Activated naive CD4-positive, alpha-beta T cell treated with anti-CD3 and anti-CD28 coated beads, Interleukin-2, amount 50 U/mL, for 16 hours (primary cell): ENCODE results near the gene WEE2.

Experiments used
- DNase-seq: peaks from one replicate; pipeline ENCODE4 v3.0.0-alpha.2; 2020

WEE2 gene

GRCh38 chr7:141691961-141692360 lies 16.2 kb upstream of the WEE2 start:
- DNase-seq = no peak

- DNase-seq = no peak
These were observed 15.1 kb upstream of the WEE2 start for GRCh38 chr7:141693082-141693481.

DNA sequence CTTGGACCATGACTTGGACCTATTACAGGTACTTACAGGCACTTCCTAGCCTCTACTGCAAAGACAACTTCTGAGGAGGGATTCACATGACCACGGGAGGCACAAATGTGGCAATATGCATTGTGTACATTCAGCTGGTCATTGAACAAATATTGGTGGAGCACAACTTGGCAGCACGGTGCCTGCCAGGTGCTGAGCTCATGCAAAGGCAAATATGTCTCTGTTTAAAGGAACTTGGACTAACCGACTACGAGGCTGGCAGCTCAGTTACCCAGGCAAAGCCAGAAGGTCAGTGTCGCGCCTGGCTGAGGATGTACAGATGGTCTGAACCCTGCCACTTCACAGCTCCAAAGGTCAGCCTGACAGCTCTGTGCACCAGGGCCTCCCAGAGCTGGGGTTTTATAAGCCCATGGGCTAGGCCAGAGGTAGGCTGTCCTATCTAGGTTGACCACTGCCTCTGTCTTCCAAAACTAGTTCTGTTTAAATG lies 12.3 kb upstream of the WEE2 start:
- no peak for DNase-seq

DNA sequence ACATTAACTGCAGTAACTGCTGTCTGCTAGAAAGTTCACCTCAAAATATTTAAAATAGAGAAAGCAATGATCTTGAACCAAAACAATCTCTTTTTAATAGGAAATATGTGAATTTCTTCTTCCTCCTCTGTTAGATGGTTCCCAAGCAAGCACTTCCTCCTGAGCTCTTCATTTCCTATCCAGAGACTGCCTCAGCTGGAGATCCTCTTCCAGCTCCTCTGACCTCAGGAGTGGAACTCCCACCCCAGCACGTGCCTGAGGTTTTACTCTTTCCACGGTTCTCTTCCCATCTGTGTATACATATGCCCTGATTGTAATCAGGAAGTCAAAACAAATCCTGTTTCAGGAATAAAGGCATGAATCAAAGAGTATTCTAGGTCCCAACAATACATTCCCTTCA lies 11.8 kb upstream of the WEE2 start:
- no peak for DNase-seq

DNA sequence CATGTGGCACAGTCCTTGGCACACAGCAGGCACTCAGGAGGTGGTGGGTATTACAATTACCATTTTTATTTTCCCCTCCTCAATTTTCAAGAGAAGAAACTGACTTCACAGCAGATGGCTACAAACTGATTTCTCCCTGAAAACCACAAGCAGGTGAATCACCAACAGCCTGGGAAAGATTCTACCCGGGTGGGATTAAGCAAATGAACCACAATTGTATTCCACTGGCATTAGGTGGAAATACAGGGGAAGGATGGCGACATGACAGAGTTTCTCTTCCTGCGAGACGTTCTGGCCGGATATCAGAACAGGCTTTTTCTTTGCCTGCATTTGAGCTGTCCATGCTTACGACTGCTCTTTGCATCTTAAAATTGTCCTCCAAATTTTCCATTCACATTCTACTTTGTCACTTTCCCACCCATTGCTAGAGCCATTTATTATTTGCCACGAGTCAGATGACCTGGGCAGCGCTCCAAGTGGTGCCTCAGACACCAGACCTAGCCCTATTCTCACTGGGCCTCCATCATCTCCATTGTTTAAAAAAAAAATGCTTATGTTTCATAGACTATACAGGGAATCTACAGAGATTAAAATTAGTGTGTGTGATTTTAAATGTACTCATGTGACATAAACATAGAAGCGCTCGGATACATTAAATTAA lies 10.8 kb upstream of the WEE2 start:
- DNase-seq = no peak

GRCh38 chr7:141698247-141699015 lies 9.7 kb upstream of the WEE2 start:
- DNase-seq = no peak

- DNase-seq = no peak
These were observed 8.3 kb upstream of the WEE2 start for GRCh38 chr7:141699860-141700259.

DNA sequence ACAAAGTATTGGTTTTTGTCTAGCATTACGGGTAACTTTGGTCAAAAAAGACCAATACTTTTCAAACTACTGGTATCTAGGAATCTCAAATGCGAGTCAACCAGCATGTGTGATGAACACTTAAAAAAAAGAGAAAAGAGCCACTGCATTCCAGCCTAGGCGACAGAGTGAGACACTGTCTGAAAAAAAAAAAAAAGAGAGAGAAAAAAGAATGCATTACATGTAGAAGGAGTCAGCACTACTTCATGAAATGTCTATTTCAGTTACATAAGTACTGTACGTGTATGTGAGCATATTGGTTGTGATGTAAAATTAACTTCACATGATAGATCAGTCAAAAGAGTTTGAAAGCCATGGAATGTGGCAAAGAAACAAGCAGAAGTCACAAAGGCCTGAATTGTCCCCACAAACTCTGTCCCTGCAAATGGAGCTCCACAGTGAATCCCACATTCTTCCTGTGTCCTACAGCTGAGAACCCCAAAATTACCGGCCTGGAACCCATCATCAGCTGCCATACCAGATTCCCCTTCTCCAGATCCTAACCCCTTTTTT lies 7.8 kb upstream of the WEE2 start:
- no peak for DNase-seq

GRCh38 chr7:141700848-141701371 lies 7.2 kb upstream of the WEE2 start:
- DNase-seq = no peak

DNA sequence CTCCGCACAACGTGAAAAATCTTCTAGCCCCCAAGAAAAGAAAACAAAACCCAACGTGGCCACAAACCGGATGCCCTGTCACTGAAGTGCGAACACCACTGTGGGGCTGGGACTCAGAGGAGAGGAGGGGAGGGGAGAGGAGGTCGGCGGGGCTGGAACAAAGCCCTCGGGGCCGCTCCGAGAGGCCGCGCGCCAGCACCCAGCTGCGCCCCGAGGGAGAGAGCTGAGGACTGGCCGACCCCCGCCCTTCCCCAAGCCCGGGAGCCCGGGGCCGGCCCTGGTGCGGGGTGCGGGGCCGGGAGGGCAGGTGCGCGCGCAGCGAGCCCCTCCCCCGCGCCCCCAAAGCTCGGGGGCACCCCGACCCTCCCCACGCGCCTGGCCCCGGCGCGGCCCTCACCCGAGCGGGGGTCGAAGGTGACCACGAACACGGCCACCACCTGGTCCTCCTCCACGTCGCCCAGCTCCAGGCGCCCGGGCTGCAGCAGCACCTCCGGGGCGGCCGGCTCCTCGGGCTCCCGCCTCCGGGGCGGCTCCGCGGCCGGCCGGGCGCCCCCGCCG lies 6.6 kb upstream of the WEE2 start:
- peak; percentile 70 for DNase-seq

GRCh38 chr7:141702047-141702567 lies 6.0 kb upstream of the WEE2 start, which contains the start of gene DENND11:
Gene DENND11, minus strand, starts transcription at chr7:141702166. Its CDS starts 13 bp downstream, at chr7:141702153.
- DNase-seq = peak; percentile 63

GRCh38 chr7:141702892-141703291 lies 5.3 kb upstream of the WEE2 start:
- DNase-seq = no peak

- no peak for DNase-seq
These were observed 4.0 kb upstream of the WEE2 start for GRCh38 chr7:141704112-141704511.

GRCh38 chr7:141704741-141705140 lies 3.4 kb upstream of the WEE2 start:
- no peak for DNase-seq

DNA sequence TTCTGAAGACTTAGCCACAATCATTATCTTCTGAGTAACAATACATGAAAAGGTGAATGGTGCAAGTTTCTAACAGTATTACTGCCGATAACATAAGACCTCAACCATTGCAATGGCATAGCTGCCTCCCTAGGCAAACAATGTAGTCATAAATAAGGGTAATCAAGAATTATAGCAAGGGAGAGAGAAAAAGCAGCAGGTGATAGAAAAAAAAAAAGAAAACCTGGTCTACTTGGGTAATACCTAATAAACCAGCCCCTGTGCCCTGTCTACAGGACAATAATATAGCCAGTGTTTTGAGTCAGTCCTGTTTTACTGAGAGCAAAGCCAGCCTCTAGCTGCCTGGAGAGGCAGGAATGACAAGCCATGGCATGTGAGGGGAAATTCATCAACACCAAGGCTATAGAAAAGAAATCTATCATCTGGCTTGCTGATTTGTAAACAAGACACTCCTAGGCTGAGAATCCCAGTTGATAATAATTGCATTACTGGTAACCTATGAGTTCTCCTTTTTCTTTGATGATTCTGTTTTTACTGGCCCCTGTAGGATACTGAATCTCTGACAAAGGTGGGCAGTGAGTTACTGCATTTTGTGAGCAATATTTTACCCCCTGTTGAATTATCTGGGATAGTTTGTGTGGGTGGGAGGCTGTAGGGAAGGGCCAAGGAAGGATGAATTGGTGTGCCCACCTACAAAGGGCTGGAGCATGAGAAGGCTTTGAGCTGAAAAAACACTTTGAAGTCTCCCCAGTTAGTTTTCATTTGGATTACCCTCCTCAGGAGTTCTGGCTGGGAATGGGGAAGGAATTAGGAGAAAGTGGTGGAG lies 1.7 kb upstream of the WEE2 start:
- DNase-seq = no peak

DNA sequence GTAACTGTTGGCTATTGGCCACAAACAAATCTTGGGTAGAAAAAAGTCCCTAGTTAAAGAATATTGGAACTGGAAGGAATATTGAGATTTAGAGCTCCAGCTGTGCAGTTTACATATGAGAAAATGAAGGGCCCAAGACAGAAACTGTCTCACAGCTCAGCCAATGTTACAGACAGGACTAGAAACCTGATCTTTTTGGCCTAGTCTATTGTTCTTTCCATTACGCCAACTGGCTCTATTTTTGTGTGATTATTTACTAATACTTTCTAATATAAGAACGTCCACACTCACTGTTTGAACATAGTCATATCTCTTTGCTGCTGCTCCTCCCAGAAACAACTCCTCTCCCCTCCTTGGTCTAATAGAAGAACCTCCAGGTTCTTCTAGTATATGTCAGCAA lies 1.2 kb downstream of the WEE2 start:
- no peak for DNase-seq

DNA sequence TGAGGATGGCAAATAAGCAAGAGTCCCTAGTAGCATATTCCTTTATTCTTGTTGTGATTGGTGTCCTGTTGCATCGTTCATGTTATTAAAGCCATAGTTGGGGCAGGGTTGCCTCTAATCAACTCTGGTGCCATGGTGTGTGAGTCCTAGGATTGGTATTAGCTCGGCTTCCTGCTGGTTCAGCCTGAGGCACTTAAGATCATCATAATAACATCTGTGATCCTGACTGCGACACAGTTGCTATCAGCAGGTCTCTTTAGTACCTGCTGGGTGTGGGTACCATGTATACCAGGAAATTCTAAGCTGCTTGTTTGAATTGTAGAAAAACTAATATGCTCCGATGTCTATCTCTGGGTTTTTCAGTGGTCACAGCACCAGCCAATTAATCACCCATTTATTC lies 1.6 kb downstream of the WEE2 start:
- no peak for DNase-seq

DNA sequence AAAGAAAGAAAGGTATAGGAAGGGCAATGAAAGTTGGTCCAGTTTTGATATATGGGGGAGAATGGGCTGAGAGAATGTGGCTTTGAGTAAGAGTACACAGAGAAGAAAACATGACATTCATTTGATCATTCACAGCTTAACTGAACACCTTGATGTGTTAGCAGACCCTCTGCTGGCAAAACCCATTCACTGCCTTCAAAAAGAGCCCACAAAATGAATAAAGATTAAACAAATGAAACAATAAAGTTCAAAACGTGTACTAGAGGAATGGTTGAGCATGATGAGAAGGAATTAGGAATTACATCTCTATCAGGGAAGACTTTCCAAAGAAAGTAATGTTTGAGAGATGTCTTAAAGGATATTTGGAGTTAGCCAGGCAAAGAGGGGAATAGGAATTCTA lies 2.1 kb downstream of the WEE2 start:
- DNase-seq = no peak

DNA sequence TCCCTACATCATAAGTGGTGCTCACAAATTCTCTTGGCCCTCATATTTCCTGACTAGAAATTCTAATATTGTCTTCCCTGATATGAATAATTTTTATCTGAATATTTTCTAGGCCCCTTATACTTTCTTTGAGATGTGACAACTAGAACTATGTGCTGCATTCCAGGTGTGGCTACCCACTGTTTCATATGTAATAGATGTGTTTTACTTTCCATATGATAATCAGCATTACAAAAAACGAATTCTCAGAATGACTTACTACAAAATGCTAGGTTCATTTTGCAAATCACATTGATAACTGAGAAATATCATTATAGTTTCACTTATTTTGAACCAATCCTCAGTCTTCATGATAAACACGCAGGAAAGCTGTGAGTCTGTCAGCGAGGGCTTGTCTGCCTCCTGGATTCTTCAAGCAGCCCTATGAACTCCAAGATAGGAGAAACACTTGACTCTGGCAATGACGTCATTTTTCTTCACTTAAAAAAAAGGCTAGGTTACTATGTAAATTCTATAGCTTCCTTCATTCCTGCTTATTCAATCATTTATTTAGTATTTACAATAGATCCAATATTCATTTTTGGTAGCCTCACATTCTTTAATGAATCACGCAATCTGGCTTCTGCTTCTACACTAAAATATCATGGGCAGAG lies 4.6 kb downstream of the WEE2 start:
- no peak for DNase-seq

DNA sequence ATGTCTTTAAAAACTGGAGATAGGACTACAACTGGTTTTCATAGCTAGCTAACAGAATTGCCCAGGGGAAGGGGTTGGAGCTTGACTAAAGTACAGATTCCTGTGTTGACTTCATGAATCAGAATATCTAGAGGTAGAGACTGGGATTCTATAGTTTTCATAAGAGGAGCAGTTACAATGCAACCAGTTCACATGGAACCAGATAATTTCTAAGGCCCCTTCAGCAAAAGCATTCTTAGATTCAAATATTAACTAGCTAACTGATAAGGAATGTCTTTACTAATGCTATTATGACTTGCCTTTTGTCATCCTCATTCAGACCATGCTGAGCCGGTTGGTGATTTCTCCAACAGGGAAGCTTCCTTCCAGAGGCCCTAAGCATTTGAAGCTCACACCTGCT lies 5.7 kb downstream of the WEE2 start:
- no peak for DNase-seq

- no peak for DNase-seq
These were observed 6.4 kb downstream of the WEE2 start for GRCh38 chr7:141714571-141714970.

DNA sequence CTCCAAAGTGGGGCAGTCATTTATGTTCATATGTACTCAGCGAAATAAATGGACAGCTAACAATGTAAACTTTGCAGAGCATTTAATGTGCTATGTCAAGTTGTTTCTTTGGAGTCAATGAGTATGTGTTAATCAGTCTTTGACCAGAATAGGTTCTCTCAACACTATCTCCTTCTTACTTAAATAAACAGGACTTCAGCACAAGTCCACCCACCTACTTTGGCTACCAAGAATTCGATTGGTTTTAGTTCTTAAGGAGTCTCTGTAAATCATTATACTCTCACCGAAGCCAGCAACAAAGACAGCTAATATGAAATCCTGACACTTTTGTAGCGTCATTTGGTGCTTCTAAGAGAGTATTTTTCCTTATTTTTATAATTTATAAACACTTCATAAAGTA lies 6.9 kb downstream of the WEE2 start:
- DNase-seq = no peak
